Activated naive CD4-positive, alpha-beta T cell treated with anti-CD3 and anti-CD28 coated beads for 36 hours (primary cell): Measurements from ENCODE around the gene BHLHE23. TPM values are rescaled to one million over a fixed set of nuclear protein-coding genes. Genes with fewer than 3 reads are reported as not detected.

Source experiments
- CTCF ChIA-PET: fragments of 350-600 bp; sonication (Branson Sonifier 250); formaldehyde crosslinking; loops from one replicate; lab custom pipeline; 2021; ENCODE audit warnings: antibody characterized with exemption; lab: Charles Lee
- DNase-seq: peaks from one replicate; pipeline ENCODE4 v3.0.0-alpha.2; 2020
- H3K27ac Mint-ChIP-seq: one replicate; pipeline ENCODE4 v1.8.0; 2021; ENCODE audit warnings: mild to moderate bottlenecking, mixed read lengths
- H3K27me3 Mint-ChIP-seq: one replicate; pipeline ENCODE4 v1.8.0; 2021; ENCODE audit warnings: low read depth, mixed read lengths
- H3K36me3 Mint-ChIP-seq: one replicate; pipeline ENCODE4 v1.8.0; 2021; ENCODE audit warnings: low read depth, mixed read lengths
- H3K4me1 Mint-ChIP-seq: one replicate; pipeline ENCODE4 v1.8.0; 2021; ENCODE audit warnings: low read depth, mixed read lengths
- H3K4me3 Mint-ChIP-seq: one replicate; pipeline ENCODE4 v1.8.0; 2021; ENCODE audit warnings: mild to moderate bottlenecking, moderate library complexity, mixed read lengths
- H3K9me3 Mint-ChIP-seq: one replicate; pipeline ENCODE4 v1.8.0; 2021; ENCODE audit warnings: mixed read lengths
- intact Hi-C: fragments of 100-400 bp; cut with micrococcal nuclease; formaldehyde crosslinking; loops from one replicate; pipeline ENCODE4 v1.15.1; 2023
- total RNA-seq, 2 experiments: library from RNA; stranded (reverse); gene quantifications; one replicate each; pipeline ENCODE4 v1.2.3, GENCODE V29; 2021

BHLHE23 gene
- total RNA-seq, 2 experiments from 2014 or later: not detected

GRCh38 chr20:62969939-62970306 lies 36.8 kb downstream of the BHLHE23 start:
- H3K27me3 Mint-ChIP-seq: peaks cover 23% of the 10 kb centered on the region
- intact Hi-C loops: no loop called here
- H3K9me3 Mint-ChIP-seq: no peaks in the 10 kb centered on the region
- peak overlapping the region; percentile 31 for H3K27ac Mint-ChIP-seq
- H3K4me1 Mint-ChIP-seq: peaks cover 9% of the 10 kb centered on the region
- DNase-seq: no peak
- no peaks in the 10 kb centered on the region for H3K36me3 Mint-ChIP-seq
- no peak overlapping the region for H3K4me3 Mint-ChIP-seq
- CTCF ChIA-PET: interaction anchor here (1.5 kb wide), 1 partner anchor 39 kb away, joined by 12 read pairs; no protein-coding TSS in a partner anchor

DNA sequence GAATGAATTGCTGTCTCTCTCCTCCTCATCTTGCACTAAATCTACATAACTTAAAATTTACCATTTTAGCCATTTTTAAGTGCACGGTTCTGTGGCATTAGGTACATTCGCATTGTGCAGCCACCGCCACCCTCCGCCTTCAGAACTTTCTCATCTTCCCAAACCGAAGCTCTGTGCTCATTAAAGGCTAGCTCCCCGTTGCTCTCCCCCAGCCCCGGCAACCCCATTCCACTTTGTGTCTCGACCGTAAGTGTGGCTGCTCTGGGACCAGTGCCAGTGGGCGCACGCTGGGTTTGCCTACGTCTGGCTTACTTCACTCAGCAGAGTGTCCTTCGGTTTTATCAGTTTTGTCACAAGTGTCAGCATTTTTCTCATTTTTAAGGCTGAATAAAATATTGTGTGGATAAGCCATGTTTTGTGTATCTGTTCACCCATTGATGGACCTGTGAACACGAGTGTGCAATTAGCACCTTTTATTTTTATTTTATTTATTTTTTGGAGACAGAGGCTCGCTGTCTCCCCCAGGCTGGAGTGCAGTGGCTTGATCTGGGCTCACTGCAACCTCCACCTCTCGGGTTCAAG lies 37.5 kb downstream of the BHLHE23 start:
- Mint-ChIP-seq H3K27me3 (peaks cover 19% of the 10 kb centered on the region), H3K36me3 (no peaks in the 10 kb centered on the region), H3K27ac (no peak overlapping the region), H3K4me3 (no peak overlapping the region), H3K9me3 (no peaks in the 10 kb centered on the region), H3K4me1 (peaks cover 9% of the 10 kb centered on the region)
- no peak for DNase-seq
- CTCF ChIA-PET: interaction anchor here (1.4 kb wide), 1 partner anchor 39 kb away, joined by 3 read pairs; no protein-coding TSS in a partner anchor
- intact Hi-C loops: no loop called here

DNA sequence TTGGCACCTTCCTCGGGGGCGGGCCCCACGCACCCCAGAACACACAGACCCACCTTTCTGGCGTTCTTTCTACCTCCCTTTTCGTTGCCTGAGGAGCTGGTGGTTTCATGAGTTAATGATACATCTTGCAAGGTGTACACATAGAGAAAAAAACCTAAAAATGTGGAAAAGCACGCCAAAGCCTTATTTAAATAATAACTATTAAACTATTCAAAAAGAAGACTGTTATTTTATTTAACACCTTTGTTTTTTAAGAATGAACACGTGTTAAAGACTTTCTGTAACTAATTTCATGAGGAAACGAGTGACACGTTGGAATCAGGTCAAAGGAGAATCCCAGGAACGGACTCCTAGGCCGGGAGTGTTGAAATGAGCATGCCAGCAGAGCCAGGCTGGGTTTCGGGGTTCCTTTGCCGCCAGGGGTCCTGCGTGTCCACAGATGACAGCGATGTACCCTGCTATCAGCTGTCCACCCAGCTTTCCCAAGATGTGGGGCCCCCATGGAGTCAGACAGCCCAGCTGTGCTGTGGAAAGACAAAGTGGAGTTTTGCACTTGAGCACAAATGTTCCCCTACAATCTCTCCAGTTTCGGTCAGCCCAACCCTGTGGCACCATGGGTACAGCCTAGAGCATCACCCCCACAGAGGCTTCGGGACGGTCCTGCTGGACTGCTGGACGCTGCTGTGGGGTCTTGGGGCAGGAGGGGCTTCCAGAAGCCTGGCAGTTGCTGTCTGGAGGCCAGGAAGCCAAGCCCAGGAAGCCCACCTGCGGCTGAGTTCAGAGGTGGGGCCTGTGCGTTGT lies 38.2 kb downstream of the BHLHE23 start:
- H3K9me3 Mint-ChIP-seq: no peaks in the 10 kb centered on the region
- peaks cover 8% of the 10 kb centered on the region for H3K4me1 Mint-ChIP-seq
- H3K4me3 Mint-ChIP-seq: no peak overlapping the region
- H3K27me3 Mint-ChIP-seq: peaks cover 12% of the 10 kb centered on the region
- intact Hi-C loops: no loop called here
- no peaks in the 10 kb centered on the region for H3K36me3 Mint-ChIP-seq
- H3K27ac Mint-ChIP-seq: no peak overlapping the region
- DNase-seq: no peak
- CTCF ChIA-PET: interaction anchor here (1.4 kb wide), 1 partner anchor 40 kb away, joined by 3 read pairs; no protein-coding TSS in a partner anchor

DNA sequence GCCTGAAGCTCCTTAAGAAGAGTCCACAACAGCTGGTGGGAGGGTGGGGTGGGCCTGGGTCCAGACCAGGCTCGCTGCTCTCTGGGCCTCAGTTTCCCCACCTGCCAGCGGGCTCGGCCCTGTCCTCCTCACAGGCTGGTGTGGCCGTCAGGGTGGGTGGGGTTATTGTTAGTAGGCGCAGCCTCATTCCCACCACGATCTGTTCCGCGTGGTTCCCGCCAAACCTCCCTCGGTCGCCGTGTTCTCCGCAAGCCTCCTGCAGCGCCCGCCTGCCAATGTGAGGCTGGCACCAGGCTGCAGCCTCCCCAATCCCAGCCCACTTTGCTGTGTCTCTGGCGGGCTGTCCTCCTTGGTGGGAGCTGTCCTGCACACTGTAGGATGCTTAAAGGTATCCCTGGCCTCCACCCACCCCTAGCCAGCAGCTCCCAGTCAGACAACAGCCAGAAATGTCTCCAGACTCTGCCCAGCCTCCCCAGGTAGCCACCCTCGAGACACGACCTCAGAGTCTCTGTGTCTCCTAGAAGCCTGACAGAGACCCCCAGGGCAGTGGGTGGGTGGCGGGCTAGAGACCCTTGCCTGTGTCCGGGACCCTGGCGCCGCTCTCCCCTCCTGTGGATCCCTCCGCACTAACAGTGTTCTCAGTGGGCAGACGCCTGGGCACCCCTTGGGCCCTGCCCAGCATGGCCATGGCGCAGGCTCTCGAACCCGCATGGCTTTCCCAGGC lies 39.0 kb downstream of the BHLHE23 start:
- no peaks in the 10 kb centered on the region for H3K9me3 Mint-ChIP-seq
- H3K27ac Mint-ChIP-seq: no peak overlapping the region
- peaks cover 8% of the 10 kb centered on the region for H3K27me3 Mint-ChIP-seq
- intact Hi-C loops: no loop called here
- no peak for DNase-seq
- H3K36me3 Mint-ChIP-seq: no peaks in the 10 kb centered on the region
- no peak overlapping the region for H3K4me3 Mint-ChIP-seq
- CTCF ChIA-PET: no interaction called here
- H3K4me1 Mint-ChIP-seq: peaks cover 8% of the 10 kb centered on the region

DNA sequence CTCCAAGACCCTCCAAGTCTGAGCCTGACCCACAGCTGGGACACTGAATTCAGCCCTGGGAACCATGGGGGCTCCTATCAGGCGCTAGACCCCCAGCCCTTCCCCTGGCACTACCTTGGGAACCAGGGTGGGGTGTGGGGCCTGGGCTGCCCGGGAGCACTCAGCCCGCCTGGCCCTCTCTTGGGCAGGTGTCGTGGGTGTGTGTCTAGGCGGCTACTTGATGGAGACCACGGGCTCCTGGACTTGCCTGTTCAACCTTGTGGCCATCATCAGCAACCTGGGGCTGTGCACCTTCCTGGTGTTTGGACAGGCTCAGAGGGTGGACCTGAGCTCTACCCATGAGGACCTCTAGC lies 39.6 kb downstream of the BHLHE23 start:
- H3K9me3 Mint-ChIP-seq: no peaks in the 10 kb centered on the region
- CTCF ChIA-PET: no interaction called here

GRCh38 chr20:62966212-62967148 lies 40.3 kb downstream of the BHLHE23 start:
- Mint-ChIP-seq H3K4me3 (no peak overlapping the region), H3K27me3 (peaks cover 2% of the 10 kb centered on the region), H3K27ac (no peak overlapping the region), H3K4me1 (no peaks in the 10 kb centered on the region), H3K9me3 (no peaks in the 10 kb centered on the region), H3K36me3 (no peaks in the 10 kb centered on the region)
- CTCF ChIA-PET: interaction anchor here (1.1 kb wide), 1 partner anchor 11 kb away, joined by 3 read pairs; no protein-coding TSS in a partner anchor
- intact Hi-C loops: no loop called here
- no peak for DNase-seq

More for the DNA sequence above, 39.6 kb downstream of the BHLHE23 start:
- Mint-ChIP-seq H3K36me3 (no peaks in the 10 kb centered on the region), H3K27me3 (peaks cover 4% of the 10 kb centered on the region), H3K4me3 (no peak overlapping the region), H3K27ac (no peak overlapping the region), H3K4me1 (peaks cover 4% of the 10 kb centered on the region)
- DNase-seq: no peak
- intact Hi-C loops: no loop called here

GRCh38 chr20:62965363-62965771 lies 41.4 kb downstream of the BHLHE23 start:
- Mint-ChIP-seq H3K9me3 (no peaks in the 10 kb centered on the region), H3K4me3 (no peak overlapping the region), H3K36me3 (no peaks in the 10 kb centered on the region), H3K27me3 (no peaks in the 10 kb centered on the region), H3K4me1 (no peaks in the 10 kb centered on the region), H3K27ac (no peak overlapping the region)
- intact Hi-C loops: no loop called here
- CTCF ChIA-PET: interaction anchor here (1.0 to 1.1 kb wide), 2 partner anchors 10 to 43 kb away, joined by 3 read pairs; no protein-coding TSS in a partner anchor
- no peak for DNase-seq

DNA sequence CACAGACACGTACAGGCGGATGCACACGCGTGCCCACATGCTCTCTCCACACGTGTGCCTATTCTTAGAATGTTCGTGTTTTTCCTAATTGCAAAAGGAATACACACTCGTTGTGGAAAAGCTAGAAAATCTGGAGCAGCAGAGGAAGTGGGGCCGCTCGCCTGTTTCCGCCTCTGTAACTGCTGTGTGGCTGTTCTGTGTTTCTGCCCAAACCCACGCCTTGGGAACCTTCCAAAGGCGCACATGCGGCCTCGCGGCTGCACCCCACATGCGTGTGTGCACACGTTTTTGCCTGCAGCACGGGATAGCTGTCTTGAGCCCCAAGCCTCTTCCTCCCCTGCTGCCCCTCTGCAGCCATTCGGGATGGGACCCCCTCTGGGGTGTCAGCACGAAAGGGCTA lies 42.1 kb downstream of the BHLHE23 start:
- Mint-ChIP-seq H3K4me1 (peaks cover 4% of the 10 kb centered on the region), H3K9me3 (no peaks in the 10 kb centered on the region), H3K36me3 (no peaks in the 10 kb centered on the region), H3K4me3 (no peak overlapping the region), H3K27ac (no peak overlapping the region), H3K27me3 (no peaks in the 10 kb centered on the region)
- no peak for DNase-seq
- CTCF ChIA-PET: interaction anchor here (0.8 to 1.0 kb wide), 2 partner anchors 8 to 44 kb away, joined by 3 read pairs; no protein-coding TSS in a partner anchor
- intact Hi-C loops: no loop called here

DNA sequence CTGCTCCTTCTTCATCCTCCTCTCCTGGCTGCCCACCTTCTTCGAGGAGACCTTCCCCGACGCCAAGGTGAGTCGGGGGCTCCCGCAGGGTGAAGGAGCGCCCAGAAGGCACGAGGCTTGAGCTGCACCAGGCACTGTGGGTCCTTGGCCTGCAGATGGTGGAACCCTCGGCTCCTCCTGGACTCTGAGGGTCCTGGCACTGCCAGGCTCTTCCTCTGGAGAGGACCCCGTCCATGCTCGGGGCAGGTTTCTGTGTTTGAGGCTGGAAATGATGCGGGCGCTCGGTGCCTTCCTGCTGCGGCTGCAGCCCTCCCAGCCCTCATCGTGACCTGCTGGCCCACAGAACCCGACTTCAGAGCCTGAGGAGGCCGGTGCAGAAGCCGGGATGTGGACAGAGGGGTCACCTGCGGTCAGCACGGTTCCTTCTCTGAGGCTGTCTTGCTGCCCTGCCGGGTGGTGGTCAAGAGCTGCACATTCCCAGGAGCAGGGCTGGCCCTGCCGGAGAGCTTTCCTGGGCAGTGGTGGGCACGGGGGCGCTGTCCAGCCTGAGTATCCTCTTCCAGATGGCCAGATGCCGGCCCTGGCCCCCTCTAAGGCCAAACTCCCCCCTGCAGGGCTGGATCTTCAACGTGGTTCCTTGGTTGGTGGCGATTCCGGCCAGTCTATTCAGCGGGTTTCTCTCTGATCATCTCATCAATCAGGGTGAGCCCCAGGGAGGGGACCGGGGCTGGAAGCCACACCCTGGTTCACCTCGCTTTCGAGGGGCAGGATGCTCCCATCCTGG lies 43.0 kb downstream of the BHLHE23 start:
- Mint-ChIP-seq H3K27ac (no peak overlapping the region), H3K4me3 (no peak overlapping the region), H3K4me1 (peaks cover 11% of the 10 kb centered on the region), H3K27me3 (no peaks in the 10 kb centered on the region), H3K36me3 (no peaks in the 10 kb centered on the region), H3K9me3 (no peaks in the 10 kb centered on the region)
- intact Hi-C loops: no loop called here
- CTCF ChIA-PET: interaction anchor here (0.8 kb wide), 1 partner anchor 9 kb away, joined by 3 read pairs; no protein-coding TSS in a partner anchor
- DNase-seq: no peak

GRCh38 chr20:62962891-62963613 lies 43.7 kb downstream of the BHLHE23 start:
- Mint-ChIP-seq H3K9me3 (no peaks in the 10 kb centered on the region), H3K27ac (no peak overlapping the region), H3K4me1 (peaks cover 14% of the 10 kb centered on the region), H3K4me3 (no peak overlapping the region), H3K27me3 (no peaks in the 10 kb centered on the region), H3K36me3 (no peaks in the 10 kb centered on the region)
- no peak for DNase-seq
- intact Hi-C loops: no loop called here
- CTCF ChIA-PET: no interaction called here
